GM19455 (cell line): Measurements from ENCODE around the gene LRRN3.

Source experiments
- ATAC-seq: cut with Tn5 transposase; IDR thresholded peaks from one replicate; pipeline ENCODE4 v1.9.1; 2021; ENCODE audit not compliant: unreplicated experiment

The LRRN3 gene

GRCh38 chr7:111104710-111105109, 13.8 kb downstream of the LRRN3 start:
- ATAC-seq: no peak

- ATAC-seq: no peak
These were observed 14.3 kb downstream of the LRRN3 start for GRCh38 chr7:111105269-111105668.

- ATAC-seq: no peak
These were observed 16.7 kb downstream of the LRRN3 start for GRCh38 chr7:111107579-111107978.

- no peak for ATAC-seq
These were observed 17.1 kb downstream of the LRRN3 start for GRCh38 chr7:111108000-111108399.

GRCh38 chr7:111108496-111108895, 17.6 kb downstream of the LRRN3 start:
- ATAC-seq: no peak

GRCh38 chr7:111112439-111112838, 21.5 kb downstream of the LRRN3 start:
- ATAC-seq: no peak

- no peak for ATAC-seq
These were observed 22.5 kb downstream of the LRRN3 start for GRCh38 chr7:111113263-111114017.

- no peak for ATAC-seq
These were observed 25.0 kb downstream of the LRRN3 start for GRCh38 chr7:111115966-111116365.

- ATAC-seq: no peak
These were observed 36.1 kb downstream of the LRRN3 start for GRCh38 chr7:111126987-111127386.

GRCh38 chr7:111129435-111129834, 38.5 kb downstream of the LRRN3 start:
- no peak for ATAC-seq

- ATAC-seq: no peak
These were observed 41.9 kb downstream of the LRRN3 start for GRCh38 chr7:111132833-111133232.

- ATAC-seq: peak; percentile 76
These were observed 46.6 kb downstream of the LRRN3 start for GRCh38 chr7:111137296-111138192.

GRCh38 chr7:111138193-111138569, 47.3 kb downstream of the LRRN3 start:
- ATAC-seq: peak; percentile 96

GRCh38 chr7:111138586-111138985, 47.7 kb downstream of the LRRN3 start:
- no peak for ATAC-seq

GRCh38 chr7:111140091-111140865, 49.4 kb downstream of the LRRN3 start:
- no peak for ATAC-seq

- ATAC-seq: no peak
These were observed 54.5 kb downstream of the LRRN3 start for GRCh38 chr7:111145472-111145871.

- no peak for ATAC-seq
These were observed 55.2 kb downstream of the LRRN3 start for GRCh38 chr7:111146136-111146535.

GRCh38 chr7:111147708-111148533, 57.0 kb downstream of the LRRN3 start:
- no peak for ATAC-seq

GRCh38 chr7:111150709-111151108, 59.8 kb downstream of the LRRN3 start:
- ATAC-seq: no peak

- no peak for ATAC-seq
These were observed 68.5 kb downstream of the LRRN3 start for GRCh38 chr7:111159426-111159825.

- ATAC-seq: no peak
These were observed 69.4 kb downstream of the LRRN3 start for GRCh38 chr7:111160297-111160696.
